Activated naive CD4-positive, alpha-beta T cell (primary cell): ENCODE measurements around the gene FSTL4.

Source experiments
- DNase-seq, 4 experiments: peaks; one replicate each; lab custom pipeline; 2025; lab: John Stamatoyannopoulos, UW

Gene FSTL4

DNA sequence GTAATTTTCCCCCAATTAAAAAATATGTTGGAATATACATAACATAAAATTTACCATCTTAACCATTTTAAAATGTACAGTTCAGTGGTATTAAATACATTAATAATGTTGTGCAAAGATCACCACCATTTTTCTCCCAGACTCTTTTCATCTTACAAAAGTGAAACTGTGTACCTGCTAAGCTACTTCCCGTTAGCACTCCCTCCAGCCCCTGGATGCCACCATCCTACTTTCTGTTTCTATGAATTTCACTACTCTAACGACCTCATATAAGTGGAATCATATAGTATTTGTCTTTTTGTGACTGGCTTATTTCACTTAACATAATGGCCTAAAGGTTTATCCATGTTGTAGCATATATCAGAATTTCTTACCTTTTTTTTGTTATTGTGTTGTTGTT is 447.6 kb downstream of the FSTL4 start:
- DNase-seq = no peak

DNA sequence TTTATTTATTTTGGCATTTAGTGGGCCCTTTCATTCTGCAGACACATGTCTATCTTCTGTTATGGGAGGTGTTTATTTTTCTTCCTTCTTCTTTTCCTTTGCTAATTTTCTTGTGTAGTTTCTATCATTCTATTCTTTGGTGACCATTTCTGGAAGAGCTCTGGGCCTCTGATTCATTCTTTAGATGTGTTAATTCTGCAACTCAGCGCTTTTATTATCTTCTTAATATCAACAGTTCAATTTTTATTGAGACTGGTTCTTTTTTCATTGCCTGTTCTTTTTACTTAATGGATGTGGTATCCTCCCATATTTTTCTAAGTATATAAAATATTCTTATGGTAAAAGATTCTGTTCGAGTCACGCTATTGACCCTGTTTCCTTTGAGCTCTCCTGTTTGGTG is 448.5 kb downstream of the FSTL4 start:
- DNase-seq = no peak

DNA sequence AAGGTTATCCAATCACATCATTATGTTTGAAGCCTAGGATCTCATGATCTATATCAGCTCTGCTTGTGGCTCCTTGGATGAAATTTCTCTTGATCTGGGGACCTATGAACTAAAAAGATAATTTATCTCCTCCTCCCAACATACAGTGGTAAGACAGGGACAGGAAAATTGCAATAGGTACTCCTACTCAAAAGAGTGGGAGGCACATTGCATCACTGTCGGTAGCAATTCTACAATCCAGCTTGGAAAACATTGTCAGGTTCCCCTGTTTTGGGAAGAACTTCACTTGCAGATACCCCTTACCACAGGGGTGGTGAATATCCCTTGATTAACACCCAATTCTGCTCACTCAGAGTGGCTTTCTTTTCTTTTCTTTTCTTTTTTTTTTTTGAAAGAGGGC is 452.8 kb downstream of the FSTL4 start:
- DNase-seq = no peak

DNA sequence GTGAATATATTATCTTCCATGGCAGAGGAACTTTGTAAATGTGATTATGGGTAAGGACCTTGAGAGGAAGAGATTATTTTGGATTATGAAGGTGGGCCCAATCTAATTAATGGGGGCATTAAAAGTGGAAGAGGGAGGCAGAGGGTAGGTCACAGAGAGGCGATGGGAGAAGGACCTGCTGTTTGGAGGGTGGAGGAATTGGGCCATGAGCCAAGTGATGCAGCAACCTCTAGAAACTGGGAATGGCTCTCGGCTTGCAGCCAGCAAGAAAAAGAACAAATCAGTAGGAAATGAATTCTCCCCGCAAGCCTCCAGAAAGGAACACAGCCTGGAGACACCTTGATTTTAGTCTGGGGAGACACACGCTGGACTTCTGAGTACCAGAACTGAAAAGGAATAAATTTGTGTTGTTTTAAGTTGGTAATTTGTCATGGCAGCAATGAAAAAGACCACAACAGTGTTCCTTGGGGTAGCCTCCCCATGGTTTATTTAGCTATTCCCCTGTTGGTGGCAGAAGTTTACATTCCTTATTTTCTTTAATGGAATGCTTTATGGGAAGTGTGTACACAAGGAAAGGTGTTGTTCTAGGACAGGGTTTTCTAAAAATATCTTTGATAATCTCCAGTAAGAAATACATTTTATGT is 456.9 kb downstream of the FSTL4 start:
- DNase-seq = no peak

- DNase-seq = no peak
These were observed 457.9 kb downstream of the FSTL4 start for GRCh38 chr5:133154274-133155075.

DNA sequence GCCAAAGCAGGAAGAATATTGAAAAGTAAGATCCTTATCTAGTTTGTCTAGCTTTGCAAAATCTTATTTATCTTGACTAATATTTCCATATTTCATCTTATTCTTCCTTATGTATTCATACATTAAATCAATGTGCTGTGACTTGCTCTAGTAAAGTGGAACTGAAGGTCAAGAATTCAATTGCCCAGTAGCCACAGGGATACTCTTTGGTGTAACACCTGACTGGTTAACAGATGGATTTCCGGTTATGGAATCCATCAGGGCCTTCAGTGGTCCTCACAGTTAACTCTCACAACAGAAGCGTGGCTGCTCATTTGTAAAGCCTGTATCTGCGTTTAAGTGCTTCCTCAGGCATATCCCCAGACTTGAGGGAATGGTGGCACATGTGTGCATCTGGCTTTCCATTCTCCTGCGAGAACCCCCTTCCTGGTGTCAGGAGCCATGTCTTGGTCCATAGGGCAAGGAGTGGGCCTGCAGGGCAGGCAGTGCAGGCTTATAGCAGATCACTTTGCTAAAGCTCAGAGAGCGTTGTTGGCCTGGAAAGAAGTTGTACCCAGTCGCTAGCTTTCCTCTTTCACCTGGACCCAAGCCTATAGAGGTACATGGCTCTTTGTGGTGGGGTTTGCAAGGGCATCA is 461.3 kb downstream of the FSTL4 start:
- no peak for DNase-seq

- DNase-seq = no peak
These were observed 463.0 kb downstream of the FSTL4 start for GRCh38 chr5:133149345-133149744.

DNA sequence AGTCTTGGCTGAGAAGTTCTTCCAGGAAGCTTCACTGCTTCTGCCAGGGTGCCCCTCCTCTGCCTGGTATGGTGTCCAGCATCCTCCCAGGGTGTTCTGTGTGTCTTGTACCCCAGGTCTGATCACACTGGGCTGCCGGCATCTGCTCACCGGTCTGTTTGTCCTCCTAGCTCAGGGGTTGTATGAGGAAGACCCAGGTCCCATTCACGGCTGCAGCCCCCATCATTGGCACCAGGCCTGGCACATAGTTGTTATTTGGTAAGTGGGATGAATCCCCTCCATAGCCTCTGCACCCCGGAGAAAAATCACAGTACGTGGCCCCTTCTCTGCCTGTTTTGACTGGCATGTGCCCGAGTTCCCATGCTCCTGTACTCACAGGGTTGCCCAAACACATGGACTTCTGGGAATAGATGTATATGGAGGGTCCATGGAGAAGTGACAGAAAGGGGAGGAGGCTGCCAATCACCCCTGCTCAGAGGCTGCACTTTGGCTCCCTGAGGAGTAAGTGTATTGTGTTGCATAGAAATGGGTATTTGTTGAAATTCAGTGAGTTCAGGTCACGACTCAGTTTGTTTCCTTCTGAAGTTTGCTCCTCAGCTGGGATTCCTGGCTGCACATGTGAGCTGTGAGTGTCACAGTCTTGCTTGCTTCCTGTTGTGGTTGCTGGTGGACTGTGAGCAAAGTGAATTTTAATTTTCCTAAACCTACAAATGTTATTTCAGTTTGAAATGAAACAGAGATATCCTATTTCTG is 464.4 kb downstream of the FSTL4 start:
- DNase-seq = no peak

DNA sequence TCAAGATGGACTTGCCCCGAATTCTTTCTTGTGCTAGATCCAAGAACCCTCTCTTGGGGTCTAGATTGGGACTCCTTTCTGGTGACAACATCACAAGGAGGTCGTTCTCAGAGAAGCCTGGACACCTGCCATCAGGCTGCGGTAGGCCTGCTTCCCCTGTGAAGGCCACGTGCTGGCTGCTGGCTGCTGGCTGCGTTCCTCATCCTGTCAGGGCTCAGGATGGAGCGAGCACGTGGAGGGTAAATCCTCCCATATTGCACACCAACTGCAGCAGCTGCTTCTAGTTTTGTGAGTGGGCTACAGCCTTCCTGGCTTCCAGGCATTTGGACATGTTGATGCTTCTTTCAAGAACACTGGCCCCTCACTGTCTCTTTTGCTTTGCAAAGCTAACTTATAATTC is 464.9 kb downstream of the FSTL4 start:
- DNase-seq = no peak
